Measurements from ENCODE around the gene DUSP8.

DNA sequence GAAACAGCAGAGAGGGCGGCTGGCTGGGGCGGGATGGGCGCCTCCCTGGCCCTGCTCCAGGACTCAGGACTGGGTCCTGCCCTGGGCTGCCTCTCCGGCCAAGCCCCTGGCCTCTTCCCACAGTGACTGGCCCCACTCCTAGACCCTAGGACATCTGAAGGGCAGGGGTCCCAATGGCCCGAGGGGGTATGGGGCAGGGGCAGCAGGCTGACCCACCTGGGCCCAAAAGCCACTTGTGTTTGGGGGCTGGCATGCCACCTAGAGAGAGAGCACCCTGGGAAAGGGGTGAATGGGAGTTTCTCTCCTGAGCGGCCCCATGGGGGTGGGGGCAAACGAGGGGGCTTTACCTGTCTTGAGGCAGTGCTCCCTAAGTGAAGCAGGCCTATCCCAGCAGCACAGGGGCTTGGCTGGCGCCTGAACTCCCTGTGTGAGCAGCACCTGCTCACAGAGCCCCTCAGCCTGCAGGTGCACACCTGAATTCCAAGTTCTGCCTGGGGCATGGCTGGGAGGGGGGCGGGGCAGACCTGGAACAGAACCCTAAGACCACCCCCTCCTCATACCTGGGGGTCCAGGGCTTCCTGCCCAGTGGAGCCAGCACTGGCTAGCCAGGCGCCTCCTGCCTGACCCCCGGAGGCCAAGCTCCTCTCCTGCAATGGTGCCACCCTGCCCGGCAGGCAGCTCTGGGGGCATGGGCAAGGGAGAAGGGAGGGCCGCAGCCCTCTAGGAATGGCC is 16.9 kb downstream of the DUSP8 start:
- no peak for TF ChIP-seq CTCF (IDR thresholded peaks at IDR 0.05)
- TF ChIP-seq POLR2A (IDR thresholded peaks at IDR 0.05) = no peak

Measured in ovary (tissue), 3 donors.